H9 (cell line): ENCODE measurements around the gene FAM171A1. TPM values are rescaled to one million over a fixed set of nuclear protein-coding genes. Genes with fewer than 3 reads are reported as not detected.

ENCODE experiments used
- DNase-seq: peaks from one replicate; pipeline ENCODE4 v3.0.0-alpha.2; 2017
- H2AFZ ChIP-seq: one replicate; pipeline ENCODE4 v1.6.1; 2013; ENCODE audit warnings: mild to moderate bottlenecking, low read length, control low read depth, moderate library complexity
- H2AK5ac ChIP-seq: 2 replicates; pipeline ENCODE4 v1.6.1; 2013; ENCODE audit warnings: low read length, control low read depth, mixed read lengths; ENCODE audit not compliant: insufficient read length
- H2BK120ac ChIP-seq: one replicate; pipeline ENCODE4 v1.6.1; 2013; ENCODE audit warnings: low read depth, mild to moderate bottlenecking, low read length, control low read depth, inconsistent platforms; ENCODE audit not compliant: poor library complexity, severe bottlenecking
- H2BK12ac ChIP-seq: 2 replicates; pipeline ENCODE4 v1.6.1; 2013; ENCODE audit warnings: low read length, control low read depth, mixed read lengths, low read depth; ENCODE audit not compliant: insufficient read length
- H2BK15ac ChIP-seq: 2 replicates; pipeline ENCODE4 v1.6.1; 2013; ENCODE audit warnings: low read depth, low read length, control low read depth
- H2BK20ac ChIP-seq: one replicate; pipeline ENCODE4 v1.6.1; 2013; ENCODE audit warnings: low read depth, mild to moderate bottlenecking, low read length, control low read depth, inconsistent platforms; ENCODE audit not compliant: poor library complexity, severe bottlenecking
- H2BK5ac ChIP-seq: 2 replicates; pipeline ENCODE4 v1.6.1; 2013; ENCODE audit warnings: low read length, control low read depth, mixed read lengths; ENCODE audit not compliant: insufficient read length
- H3K14ac ChIP-seq: 2 replicates; pipeline ENCODE4 v1.6.1; 2013; ENCODE audit warnings: low read length, control low read depth; ENCODE audit not compliant: insufficient read depth
- H3K18ac ChIP-seq: 2 replicates; pipeline ENCODE4 v1.6.1; 2013; ENCODE audit warnings: low read depth, mild to moderate bottlenecking, mixed read lengths, low read length, control low read depth; ENCODE audit not compliant: insufficient read length
- H3K23ac ChIP-seq: 2 replicates; pipeline ENCODE4 v1.6.1; 2013; ENCODE audit warnings: low read length, control low read depth, mixed read lengths, low read depth; ENCODE audit not compliant: insufficient read length
- H3K23me2 ChIP-seq: 2 replicates; pipeline ENCODE4 v1.6.1; 2013; ENCODE audit warnings: low read depth, mild to moderate bottlenecking, mixed read lengths, low read length, control low read depth; ENCODE audit not compliant: insufficient read length, poor library complexity, severe bottlenecking
- H3K27ac ChIP-seq: 2 replicates; pipeline ENCODE4 v1.5.1; 2013; ENCODE audit warnings: low read length, control low read depth, mixed read lengths, low read depth; ENCODE audit not compliant: insufficient read length
- H3K27me3 ChIP-seq: 2 replicates; pipeline ENCODE4 v1.6.1; 2013; ENCODE audit warnings: low read length, control low read depth, inconsistent platforms; ENCODE audit not compliant: insufficient read depth
- H3K4ac ChIP-seq: 2 replicates; pipeline ENCODE4 v1.6.1; 2013; ENCODE audit warnings: low read depth, mild to moderate bottlenecking, control low read depth, inconsistent platforms, low read length, moderate library complexity
- H3K4me1 ChIP-seq: 2 replicates; pipeline ENCODE4 v1.6.1; 2013; ENCODE audit warnings: low read length, control low read depth, inconsistent platforms; ENCODE audit not compliant: insufficient read depth
- H3K4me2 ChIP-seq: 2 replicates; pipeline ENCODE4 v1.6.1; 2013; ENCODE audit warnings: low read length, control low read depth, mixed read lengths; ENCODE audit not compliant: insufficient read length, insufficient read depth
- H3K56ac ChIP-seq: 2 replicates; pipeline ENCODE4 v1.6.1; 2013; ENCODE audit warnings: low read depth, mild to moderate bottlenecking, mixed read lengths, low read length, control low read depth; ENCODE audit not compliant: insufficient read length
- H3K79me1 ChIP-seq: 2 replicates; pipeline ENCODE4 v1.6.1; 2013; ENCODE audit warnings: low read depth, mild to moderate bottlenecking, moderate library complexity, low read length, control low read depth, inconsistent platforms; ENCODE audit not compliant: insufficient read depth, poor library complexity, severe bottlenecking
- H3K79me2 ChIP-seq: 2 replicates; pipeline ENCODE4 v1.6.1; 2013; ENCODE audit warnings: low read length, control low read depth, inconsistent platforms; ENCODE audit not compliant: insufficient read depth
- H3K9ac ChIP-seq: 2 replicates; pipeline ENCODE4 v1.6.1; 2013; ENCODE audit warnings: low read length, control low read depth, mixed read lengths; ENCODE audit not compliant: insufficient read length; ENCODE audit errors: extremely low read depth
- H3K9me3 ChIP-seq: one replicate; pipeline ENCODE4 v1.6.1; 2013; ENCODE audit warnings: low read depth, low read length, inconsistent platforms; ENCODE audit not compliant: control insufficient read depth
- H3T11ph ChIP-seq: one replicate; pipeline ENCODE4 v1.6.1; 2013; ENCODE audit warnings: mild to moderate bottlenecking, low read length, control low read depth, inconsistent platforms
- H4K20me1 ChIP-seq: one replicate; pipeline ENCODE4 v1.6.1; 2013; ENCODE audit not compliant: control insufficient read depth, insufficient read length, insufficient read depth
- H4K5ac ChIP-seq: 2 replicates; pipeline ENCODE4 v1.6.1; 2013; ENCODE audit warnings: low read depth, mild to moderate bottlenecking, mixed read lengths, low read length, control low read depth; ENCODE audit not compliant: insufficient read length
- H4K8ac ChIP-seq: replicated peaks from 2 replicates; pipeline ENCODE4 v1.6.1; 2013; ENCODE audit warnings: low read length, control low read depth, mixed read lengths, low read depth; ENCODE audit not compliant: insufficient read length
- H4K91ac ChIP-seq: 2 replicates; pipeline ENCODE4 v1.6.1; 2013; ENCODE audit warnings: low read depth, mild to moderate bottlenecking, moderate library complexity, mixed read lengths, low read length, control low read depth; ENCODE audit not compliant: insufficient read length
- H3K27ac Mint-ChIP-seq, 3 experiments: 2 replicates in 2 of 3; 3 replicates in 1 of 3; pipeline ENCODE4 v1.8.0; 2020 to 2021; ENCODE audit warnings: mixed read lengths in 3 of 3, mild to moderate bottlenecking in 1 of 3, moderate library complexity in 1 of 3
- H3K27me3 Mint-ChIP-seq: 2 replicates; pipeline ENCODE4 v1.8.0; 2021; ENCODE audit warnings: low read depth, mild to moderate bottlenecking, moderate library complexity, mixed read lengths
- H3K36me3 Mint-ChIP-seq, 3 experiments: 2 replicates in 2 of 3; 3 replicates in 1 of 3; pipeline ENCODE4 v1.8.0; 2020 to 2021; ENCODE audit warnings: low read depth in 3 of 3, mixed read lengths in 3 of 3; ENCODE audit not compliant: insufficient read depth in 1 of 3
- H3K4me1 Mint-ChIP-seq, 2 experiments: 2 replicates each; pipeline ENCODE4 v1.8.0; 2020; ENCODE audit warnings: mixed read lengths in 2 of 2
- H3K4me3 Mint-ChIP-seq, 2 experiments: 2 replicates in 1 of 2; 3 replicates in 1 of 2; pipeline ENCODE4 v1.8.0; 2020 to 2021; ENCODE audit warnings: mild to moderate bottlenecking in 2 of 2, mixed read lengths in 2 of 2, moderate library complexity in 1 of 2
- H3K9me3 Mint-ChIP-seq, 2 experiments: 2 replicates in 1 of 2; 3 replicates in 1 of 2; pipeline ENCODE4 v1.8.0; 2020; ENCODE audit warnings: mild to moderate bottlenecking in 2 of 2, mixed read lengths in 2 of 2, moderate library complexity in 1 of 2
- WGBS: extraction: QIAGEN DNeasy Blood & Tissue Kit; methylation state at CpG from one replicate; pipeline ENCODE4 v1.1.7; 2013; ENCODE audit warnings: missing lambda C conversion rate, low lambda C conversion rate, mixed read lengths; ENCODE audit not compliant: insufficient read length; ENCODE audit errors: extremely low coverage; 5-methylcytosine and 5-hydroxymethylcytosine counted together
- total RNA-seq: library from RNA; stranded (reverse); gene quantifications from 2 replicates; pipeline ENCODE4 v1.2.1, GENCODE V29; 2021
- TF ChIP-seq, protein P1 (sequence below): fragments of 200-600 bp; sonication (generic); conservative IDR thresholded peaks from 3 replicates; pipeline ENCODE4 v1.8.0; 2021; ENCODE audit warnings: antibody characterized with exemption, mild to moderate bottlenecking

The FAM171A1 gene
- total RNA-seq, 1 experiment from 2014 or later = 37.4 TPM

DNA sequence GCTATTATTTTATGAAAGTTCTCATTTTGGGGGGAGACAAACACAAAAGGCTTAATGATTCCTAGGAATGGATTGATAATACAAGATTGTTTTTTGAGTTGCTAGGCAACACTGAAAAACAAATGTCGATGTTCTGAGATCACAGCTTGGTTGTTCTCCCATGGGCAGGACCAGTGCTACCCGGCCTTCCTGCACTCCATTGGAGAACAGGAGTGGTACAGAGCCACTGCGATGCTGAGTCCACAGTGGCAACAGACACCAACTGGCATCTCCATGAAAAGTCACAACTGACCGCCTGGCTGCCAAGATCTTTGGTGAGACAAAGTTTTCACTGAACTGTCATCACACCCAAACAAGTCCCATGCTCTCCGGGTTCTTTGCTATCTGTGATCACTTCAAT is 133.7 kb downstream of the FAM171A1 start:
- no peaks in the 10 kb centered on the region for H3K9me3 ChIP-seq
- no peak for DNase-seq
- no peak overlapping the region for H3K4me2 ChIP-seq
- H3K14ac ChIP-seq = no peak overlapping the region; the same call in 1 of the 2 replicates
- H4K91ac ChIP-seq = no peak overlapping the region
- TF ChIP-seq, protein P1, sequence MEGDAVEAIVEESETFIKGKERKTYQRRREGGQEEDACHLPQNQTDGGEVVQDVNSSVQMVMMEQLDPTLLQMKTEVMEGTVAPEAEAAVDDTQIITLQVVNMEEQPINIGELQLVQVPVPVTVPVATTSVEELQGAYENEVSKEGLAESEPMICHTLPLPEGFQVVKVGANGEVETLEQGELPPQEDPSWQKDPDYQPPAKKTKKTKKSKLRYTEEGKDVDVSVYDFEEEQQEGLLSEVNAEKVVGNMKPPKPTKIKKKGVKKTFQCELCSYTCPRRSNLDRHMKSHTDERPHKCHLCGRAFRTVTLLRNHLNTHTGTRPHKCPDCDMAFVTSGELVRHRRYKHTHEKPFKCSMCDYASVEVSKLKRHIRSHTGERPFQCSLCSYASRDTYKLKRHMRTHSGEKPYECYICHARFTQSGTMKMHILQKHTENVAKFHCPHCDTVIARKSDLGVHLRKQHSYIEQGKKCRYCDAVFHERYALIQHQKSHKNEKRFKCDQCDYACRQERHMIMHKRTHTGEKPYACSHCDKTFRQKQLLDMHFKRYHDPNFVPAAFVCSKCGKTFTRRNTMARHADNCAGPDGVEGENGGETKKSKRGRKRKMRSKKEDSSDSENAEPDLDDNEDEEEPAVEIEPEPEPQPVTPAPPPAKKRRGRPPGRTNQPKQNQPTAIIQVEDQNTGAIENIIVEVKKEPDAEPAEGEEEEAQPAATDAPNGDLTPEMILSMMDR = no peak
- no peak overlapping the region for H3K9ac ChIP-seq
- no peak overlapping the region for H2AFZ ChIP-seq
- Mint-ChIP-seq H3K4me3 (no peak overlapping the region), H3K4me1 (no peaks in the 10 kb centered on the region), H3K27ac (peak overlapping the region in 2 of 3 experiments; percentile 10 to 72; a peak in 1 of 7 replicates), H3K27me3 (no peaks in the 10 kb centered on the region), H3K36me3 (peaks cover 0 to 4% (median 0%) of the 10 kb centered on the region in 3 experiments; a peak in 2 of 7 replicates), H3K9me3 (no peaks in the 10 kb centered on the region)
- H3K4ac ChIP-seq = no peak overlapping the region
- H2AK5ac ChIP-seq = no peak overlapping the region
- no peak overlapping the region for H2BK5ac ChIP-seq
- H2BK12ac ChIP-seq = no peak overlapping the region
- H3K79me1 ChIP-seq = no peaks in the 10 kb centered on the region
- peak overlapping the region; percentile 59 for H3T11ph ChIP-seq
- no peak overlapping the region for H3K27ac ChIP-seq
- H3K79me2 ChIP-seq = no peaks in the 10 kb centered on the region
- H2BK20ac ChIP-seq = peak overlapping the region; percentile 97
- no peaks in the 10 kb centered on the region for H3K23me2 ChIP-seq
- H4K20me1 ChIP-seq = no peaks in the 10 kb centered on the region
- H3K27me3 ChIP-seq = no peaks in the 10 kb centered on the region
- H4K8ac ChIP-seq = no peak overlapping the region
- no CpG with 5 or more reads among the region's 5 CpGs for WGBS
- no peaks in the 10 kb centered on the region for H3K4me1 ChIP-seq
- H4K5ac ChIP-seq = no peak overlapping the region
- no peak overlapping the region for H3K56ac ChIP-seq
- no peak overlapping the region for H3K18ac ChIP-seq
- no peak overlapping the region for H3K23ac ChIP-seq
- H2BK15ac ChIP-seq = no peak overlapping the region
- H2BK120ac ChIP-seq = no peak overlapping the region
